Epidermal melanocyte (primary cell): ENCODE measurements around the gene TNKS2.

Source experiments
- DNase-seq: peaks from one replicate; pipeline ENCODE4 v3.0.0; 2011; ENCODE audit warnings: low spot score; ENCODE audit not compliant: insufficient read length

TNKS2 gene

GRCh38 chr10:91908337-91909116 is 110.3 kb downstream of the TNKS2 start:
- no peak for DNase-seq

- DNase-seq = no peak
These were observed 111.0 kb downstream of the TNKS2 start, which contains the start of gene FGFBP3 for GRCh38 chr10:91909117-91909677. TSS of gene FGFBP3 (minus strand) at chr10:91909486. CDS start at chr10:91908969, 517 bp downstream.

DNA sequence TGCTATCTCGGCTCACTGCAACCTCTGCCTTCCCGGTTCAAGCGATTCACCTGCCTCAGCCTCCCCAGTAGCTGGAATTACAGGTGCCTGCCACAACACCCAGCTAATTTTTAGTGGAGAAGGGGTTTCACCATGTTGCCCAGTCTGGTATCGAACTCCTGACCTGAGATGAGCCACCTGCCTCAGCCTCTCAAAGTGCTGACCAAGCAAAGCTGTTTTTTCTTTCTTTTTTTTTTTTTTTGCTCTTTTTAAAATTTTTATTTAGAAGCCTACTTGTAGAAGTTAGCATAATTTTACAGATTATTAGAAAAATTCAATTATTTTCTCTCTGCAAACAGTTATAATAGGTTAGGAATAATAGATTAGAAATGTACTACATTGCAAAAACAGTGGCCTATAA is 112.2 kb downstream of the TNKS2 start:
- DNase-seq = no peak
